H9 (cell line): ENCODE data around the gene OLIG2. TPM values are rescaled to one million over a fixed set of nuclear protein-coding genes. Genes with fewer than 3 reads are reported as not detected.

ENCODE experiments used
- DNase-seq: peaks from one replicate; pipeline ENCODE4 v3.0.0-alpha.2; 2017
- H2AFZ ChIP-seq: one replicate; pipeline ENCODE4 v1.6.1; 2013; ENCODE audit warnings: mild to moderate bottlenecking, low read length, control low read depth, moderate library complexity
- H2AK5ac ChIP-seq: 2 replicates; pipeline ENCODE4 v1.6.1; 2013; ENCODE audit warnings: low read length, control low read depth, mixed read lengths; ENCODE audit not compliant: insufficient read length
- H2BK120ac ChIP-seq: one replicate; pipeline ENCODE4 v1.6.1; 2013; ENCODE audit warnings: low read depth, mild to moderate bottlenecking, low read length, control low read depth, inconsistent platforms; ENCODE audit not compliant: poor library complexity, severe bottlenecking
- H2BK12ac ChIP-seq: 2 replicates; pipeline ENCODE4 v1.6.1; 2013; ENCODE audit warnings: low read length, control low read depth, mixed read lengths, low read depth; ENCODE audit not compliant: insufficient read length
- H2BK15ac ChIP-seq: 2 replicates; pipeline ENCODE4 v1.6.1; 2013; ENCODE audit warnings: low read depth, low read length, control low read depth
- H2BK20ac ChIP-seq: one replicate; pipeline ENCODE4 v1.6.1; 2013; ENCODE audit warnings: low read depth, mild to moderate bottlenecking, low read length, control low read depth, inconsistent platforms; ENCODE audit not compliant: poor library complexity, severe bottlenecking
- H2BK5ac ChIP-seq: 2 replicates; pipeline ENCODE4 v1.6.1; 2013; ENCODE audit warnings: low read length, control low read depth, mixed read lengths; ENCODE audit not compliant: insufficient read length
- H3K14ac ChIP-seq: 2 replicates; pipeline ENCODE4 v1.6.1; 2013; ENCODE audit warnings: low read length, control low read depth; ENCODE audit not compliant: insufficient read depth
- H3K18ac ChIP-seq: 2 replicates; pipeline ENCODE4 v1.6.1; 2013; ENCODE audit warnings: low read depth, mild to moderate bottlenecking, mixed read lengths, low read length, control low read depth; ENCODE audit not compliant: insufficient read length
- H3K23ac ChIP-seq: 2 replicates; pipeline ENCODE4 v1.6.1; 2013; ENCODE audit warnings: low read length, control low read depth, mixed read lengths, low read depth; ENCODE audit not compliant: insufficient read length
- H3K23me2 ChIP-seq: 2 replicates; pipeline ENCODE4 v1.6.1; 2013; ENCODE audit warnings: low read depth, mild to moderate bottlenecking, mixed read lengths, low read length, control low read depth; ENCODE audit not compliant: insufficient read length, poor library complexity, severe bottlenecking
- H3K27ac ChIP-seq: 2 replicates; pipeline ENCODE4 v1.5.1; 2013; ENCODE audit warnings: low read length, control low read depth, mixed read lengths, low read depth; ENCODE audit not compliant: insufficient read length
- H3K27me3 ChIP-seq: 2 replicates; pipeline ENCODE4 v1.6.1; 2013; ENCODE audit warnings: low read length, control low read depth, inconsistent platforms; ENCODE audit not compliant: insufficient read depth
- H3K4ac ChIP-seq: 2 replicates; pipeline ENCODE4 v1.6.1; 2013; ENCODE audit warnings: low read depth, mild to moderate bottlenecking, control low read depth, inconsistent platforms, low read length, moderate library complexity
- H3K4me1 ChIP-seq: 2 replicates; pipeline ENCODE4 v1.6.1; 2013; ENCODE audit warnings: low read length, control low read depth, inconsistent platforms; ENCODE audit not compliant: insufficient read depth
- H3K4me2 ChIP-seq: 2 replicates; pipeline ENCODE4 v1.6.1; 2013; ENCODE audit warnings: low read length, control low read depth, mixed read lengths; ENCODE audit not compliant: insufficient read length, insufficient read depth
- H3K56ac ChIP-seq: 2 replicates; pipeline ENCODE4 v1.6.1; 2013; ENCODE audit warnings: low read depth, mild to moderate bottlenecking, mixed read lengths, low read length, control low read depth; ENCODE audit not compliant: insufficient read length
- H3K79me1 ChIP-seq: 2 replicates; pipeline ENCODE4 v1.6.1; 2013; ENCODE audit warnings: low read depth, mild to moderate bottlenecking, moderate library complexity, low read length, control low read depth, inconsistent platforms; ENCODE audit not compliant: insufficient read depth, poor library complexity, severe bottlenecking
- H3K79me2 ChIP-seq: 2 replicates; pipeline ENCODE4 v1.6.1; 2013; ENCODE audit warnings: low read length, control low read depth, inconsistent platforms; ENCODE audit not compliant: insufficient read depth
- H3K9ac ChIP-seq: 2 replicates; pipeline ENCODE4 v1.6.1; 2013; ENCODE audit warnings: low read length, control low read depth, mixed read lengths; ENCODE audit not compliant: insufficient read length; ENCODE audit errors: extremely low read depth
- H3K9me3 ChIP-seq: one replicate; pipeline ENCODE4 v1.6.1; 2013; ENCODE audit warnings: low read depth, low read length, inconsistent platforms; ENCODE audit not compliant: control insufficient read depth
- H3T11ph ChIP-seq: one replicate; pipeline ENCODE4 v1.6.1; 2013; ENCODE audit warnings: mild to moderate bottlenecking, low read length, control low read depth, inconsistent platforms
- H4K20me1 ChIP-seq: one replicate; pipeline ENCODE4 v1.6.1; 2013; ENCODE audit not compliant: control insufficient read depth, insufficient read length, insufficient read depth
- H4K5ac ChIP-seq: 2 replicates; pipeline ENCODE4 v1.6.1; 2013; ENCODE audit warnings: low read depth, mild to moderate bottlenecking, mixed read lengths, low read length, control low read depth; ENCODE audit not compliant: insufficient read length
- H4K8ac ChIP-seq: replicated peaks from 2 replicates; pipeline ENCODE4 v1.6.1; 2013; ENCODE audit warnings: low read length, control low read depth, mixed read lengths, low read depth; ENCODE audit not compliant: insufficient read length
- H4K91ac ChIP-seq: 2 replicates; pipeline ENCODE4 v1.6.1; 2013; ENCODE audit warnings: low read depth, mild to moderate bottlenecking, moderate library complexity, mixed read lengths, low read length, control low read depth; ENCODE audit not compliant: insufficient read length
- H3K27ac Mint-ChIP-seq, 3 experiments: 2 replicates in 2 of 3; 3 replicates in 1 of 3; pipeline ENCODE4 v1.8.0; 2020 to 2021; ENCODE audit warnings: mixed read lengths in 3 of 3, mild to moderate bottlenecking in 1 of 3, moderate library complexity in 1 of 3
- H3K27me3 Mint-ChIP-seq: 2 replicates; pipeline ENCODE4 v1.8.0; 2021; ENCODE audit warnings: low read depth, mild to moderate bottlenecking, moderate library complexity, mixed read lengths
- H3K36me3 Mint-ChIP-seq, 3 experiments: 2 replicates in 2 of 3; 3 replicates in 1 of 3; pipeline ENCODE4 v1.8.0; 2020 to 2021; ENCODE audit warnings: low read depth in 3 of 3, mixed read lengths in 3 of 3; ENCODE audit not compliant: insufficient read depth in 1 of 3
- H3K4me1 Mint-ChIP-seq, 2 experiments: 2 replicates each; pipeline ENCODE4 v1.8.0; 2020; ENCODE audit warnings: mixed read lengths in 2 of 2
- H3K4me3 Mint-ChIP-seq, 2 experiments: 2 replicates in 1 of 2; 3 replicates in 1 of 2; pipeline ENCODE4 v1.8.0; 2020 to 2021; ENCODE audit warnings: mild to moderate bottlenecking in 2 of 2, mixed read lengths in 2 of 2, moderate library complexity in 1 of 2
- H3K9me3 Mint-ChIP-seq, 2 experiments: 2 replicates in 1 of 2; 3 replicates in 1 of 2; pipeline ENCODE4 v1.8.0; 2020; ENCODE audit warnings: mild to moderate bottlenecking in 2 of 2, mixed read lengths in 2 of 2, moderate library complexity in 1 of 2
- CTCF ChIP-seq: fragments of 200-600 bp; sonication (generic); conservative IDR thresholded peaks from 3 replicates; pipeline ENCODE4 v1.8.0; 2021; ENCODE audit warnings: antibody characterized with exemption, mild to moderate bottlenecking
- total RNA-seq: library from RNA; stranded (reverse); gene quantifications from 2 replicates; pipeline ENCODE4 v1.2.1, GENCODE V29; 2021

OLIG2 gene
- total RNA-seq, 1 experiment from 2014 or later, result 1.4 TPM

GRCh38 chr21:33053951-33054350 is 28.2 kb downstream of the OLIG2 start:
- H3K79me1 ChIP-seq, result no peaks in the 10 kb centered on the region
- H2BK15ac ChIP-seq, result no peak overlapping the region
- H2BK120ac ChIP-seq, result no peak overlapping the region
- H3K23me2 ChIP-seq, result no peaks in the 10 kb centered on the region
- no peak overlapping the region for H3K14ac ChIP-seq
- H3K4me1 ChIP-seq, result no peaks in the 10 kb centered on the region
- H3K79me2 ChIP-seq, result no peaks in the 10 kb centered on the region
- no peak overlapping the region for H3K4ac ChIP-seq
- DNase-seq, result no peak
- no peak overlapping the region for H2AK5ac ChIP-seq
- H3K27me3 ChIP-seq, result no peaks in the 10 kb centered on the region
- H3T11ph ChIP-seq, result no peak overlapping the region
- Mint-ChIP-seq H3K27ac (no peak overlapping the region), H3K36me3 (no peaks in the 10 kb centered on the region; a peak in 1 of 7 replicates), H3K27me3 (peaks cover 38% of the 10 kb centered on the region), H3K4me3 (no peak overlapping the region), H3K9me3 (no peaks in the 10 kb centered on the region), H3K4me1 (peaks cover 0 to 4% of the 10 kb centered on the region in 2 experiments; a peak in 2 of 4 replicates)
- no peak overlapping the region for H3K18ac ChIP-seq
- no peak overlapping the region for H3K23ac ChIP-seq
- H4K5ac ChIP-seq, result no peak overlapping the region
- no peak overlapping the region for H3K27ac ChIP-seq
- no peak overlapping the region for H3K4me2 ChIP-seq
- H4K20me1 ChIP-seq, result no peaks in the 10 kb centered on the region
- no peak overlapping the region for H2BK5ac ChIP-seq
- H4K91ac ChIP-seq, result no peak overlapping the region
- no peak overlapping the region for H4K8ac ChIP-seq
- H3K9me3 ChIP-seq, result no peaks in the 10 kb centered on the region
- TF ChIP-seq CTCF, result no peak
- H3K9ac ChIP-seq, result no peak overlapping the region
- no peak overlapping the region for H3K56ac ChIP-seq
- H2BK12ac ChIP-seq, result no peak overlapping the region
- H2BK20ac ChIP-seq, result no peak overlapping the region
- H2AFZ ChIP-seq, result no peak overlapping the region
